Naive thymus-derived CD8-positive, alpha-beta T cell (primary cell): ENCODE data around the gene DHFR. TPM values are rescaled to one million over a fixed set of nuclear protein-coding genes. Genes with fewer than 3 reads are reported as not detected.
"Not testable (repeated sequence)": the region's sequence is repeated elsewhere in the genome, so short reads cannot be mapped to it uniquely, and the experiment has no call there.

Experiments
- ATAC-seq, 2 donors: fragments of 150-1000 bp; cut with Tn5 transposase in 1 of 2; sonication (Bioruptor Pico), chemical (Tn5 transposase) in 1 of 2; 1 replicate in 1 of 2; 2 replicates in 1 of 2; pipeline ENCODE4 v1.10.0; 2021; ENCODE audit warnings: mild to moderate bottlenecking in 2 of 2, moderate library complexity in 2 of 2
- POLR2A ChIA-PET: fragments of 350-600 bp; sonication (Branson Sonifier 250); formaldehyde crosslinking; loops from one replicate; lab custom pipeline; 2021; ENCODE audit warnings: antibody characterized with exemption; lab: Charles Lee
- DNase-seq, 10 donors: peaks; one replicate each; pipeline versions ENCODE4 v3.0.0 to v3.0.0-alpha.2; 2020 to 2022
- H3K27ac Mint-ChIP-seq, 10 donors: one replicate each; pipeline ENCODE4 v1.8.0; 2020 to 2022; ENCODE audit warnings: mild to moderate bottlenecking in 10 of 10, mixed read lengths in 10 of 10, moderate library complexity in 4 of 10, inconsistent platforms in 1 of 10
- H3K27me3 Mint-ChIP-seq, 5 donors: one replicate each; pipeline ENCODE4 v1.8.0; 2021 to 2022; ENCODE audit warnings: mixed read lengths in 5 of 5
- H3K36me3 Mint-ChIP-seq, 3 donors: one replicate each; pipeline ENCODE4 v1.8.0; 2020 to 2022; ENCODE audit warnings: mixed read lengths in 3 of 3, mild to moderate bottlenecking in 2 of 3, inconsistent platforms in 1 of 3
- H3K4me1 Mint-ChIP-seq, 4 donors: one replicate each; pipeline ENCODE4 v1.8.0; 2021 to 2022; ENCODE audit warnings: mixed read lengths in 4 of 4
- H3K4me3 Mint-ChIP-seq, 10 donors: one replicate each; pipeline ENCODE4 v1.8.0; 2020 to 2022; ENCODE audit warnings: mild to moderate bottlenecking in 10 of 10, mixed read lengths in 10 of 10, moderate library complexity in 6 of 10, inconsistent platforms in 1 of 10
- H3K9me3 Mint-ChIP-seq, 9 donors: one replicate each; pipeline ENCODE4 v1.8.0; 2020 to 2022; ENCODE audit warnings: mixed read lengths in 9 of 9, mild to moderate bottlenecking in 3 of 9, inconsistent platforms in 1 of 9, moderate library complexity in 1 of 9
- polyA plus RNA-seq, 3 donors: library from polyadenylated mRNA; unstranded; fragments of 300-500 nt; fragmentation: Illumina TruSeq; gene quantifications; one replicate each; pipeline ENCODE4 v1.2.3, GENCODE V29; 2021
- total RNA-seq, 8 experiments: library from RNA in 2 of 8; stranded (reverse) in 2 of 8; gene quantifications; one replicate each; pipeline ENCODE4 v1.2.3 and lab custom pipeline; 2021 to 2026

DHFR gene
- total and polyA plus RNA-seq, 5 experiments from 2014 or later: 0.82 to 19.5 (median 2.2) TPM

DNA sequence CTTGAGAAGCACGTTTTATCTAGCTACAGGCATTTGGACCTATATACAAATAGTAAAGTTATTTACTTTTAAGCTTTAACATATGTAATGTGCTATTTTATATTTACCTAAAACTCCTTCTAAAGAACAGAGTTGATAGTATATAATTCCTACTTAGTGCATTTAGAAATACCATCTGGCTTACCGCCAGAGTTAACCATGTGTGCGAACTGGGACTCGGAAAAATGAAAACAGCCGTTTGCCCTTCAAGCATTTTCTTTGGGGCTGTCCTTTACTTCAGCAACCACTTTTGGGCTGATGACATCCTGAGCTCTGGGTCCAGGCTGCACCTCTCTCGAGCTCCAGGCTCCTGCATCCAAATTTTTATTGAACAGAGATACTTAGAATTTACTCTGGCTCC is 21.9 kb upstream of the DHFR start:
- Mint-ChIP-seq H3K27ac (no peak overlapping the region), H3K9me3 (no peaks in the 10 kb centered on the region), H3K4me3 (no peak overlapping the region), H3K4me1 (peaks cover 0 to 2% (median under 1%) of the 10 kb centered on the region in 4 donors), H3K27me3 (no peaks in the 10 kb centered on the region), H3K36me3 (peaks cover 7 to 72% (median 32%) of the 10 kb centered on the region in 3 donors)
- POLR2A ChIA-PET: no interaction called here
- no peak for DNase-seq
- no peak for ATAC-seq

- peaks cover 7 to 78% (median 37%) of the 10 kb centered on the region in 3 donors for H3K36me3 Mint-ChIP-seq
- DNase-seq: peak; percentile 26 to 79 (median 56)
- H3K4me1 Mint-ChIP-seq: peaks cover 0 to 10% (median 5%) of the 10 kb centered on the region in 4 donors
- no peaks in the 10 kb centered on the region for H3K27me3 Mint-ChIP-seq
- H3K4me3 Mint-ChIP-seq: no peak overlapping the region
- ATAC-seq: peak; percentile 72 to 73
- H3K27ac Mint-ChIP-seq: no peak overlapping the region
- no peaks in the 10 kb centered on the region for H3K9me3 Mint-ChIP-seq
- POLR2A ChIA-PET: no interaction called here
Measured at GRCh38 chr5:80672140-80672736, 17.5 kb upstream of the DHFR start.

GRCh38 chr5:80668016-80668969 is 13.5 kb upstream of the DHFR start:
- DNase-seq: no peak
- ATAC-seq: no peak
- Mint-ChIP-seq H3K4me3 (no peak overlapping the region), H3K4me1 (peaks cover 0 to 20% (median 5%) of the 10 kb centered on the region in 4 donors), H3K27ac (peak overlapping the region in 1 of 10 donors; percentile 71), H3K36me3 (peaks cover 4 to 80% (median 29%) of the 10 kb centered on the region in 3 donors), H3K9me3 (no peaks in the 10 kb centered on the region), H3K27me3 (no peaks in the 10 kb centered on the region)
- POLR2A ChIA-PET: no interaction called here

GRCh38 chr5:80667384-80667783 is 12.6 kb upstream of the DHFR start:
- Mint-ChIP-seq H3K27me3 (no peaks in the 10 kb centered on the region), H3K4me1 (peaks cover 0 to 21% (median 5%) of the 10 kb centered on the region in 4 donors), H3K36me3 (peaks cover 4 to 80% (median 27%) of the 10 kb centered on the region in 3 donors), H3K4me3 (no peak overlapping the region), H3K27ac (no peak overlapping the region), H3K9me3 (no peaks in the 10 kb centered on the region)
- POLR2A ChIA-PET: interaction anchor here (0.6 kb wide), 1 partner anchor 24 kb away, joined by 7 read pairs; no protein-coding TSS in a partner anchor
- DNase-seq: no peak
- ATAC-seq: no peak

GRCh38 chr5:80665057-80665456 is 10.3 kb upstream of the DHFR start:
- no peak for ATAC-seq
- Mint-ChIP-seq H3K4me3 (no peak overlapping the region), H3K4me1 (peaks cover 7 to 26% (median 9%) of the 10 kb centered on the region in 4 donors), H3K36me3 (peaks cover 9 to 85% (median 38%) of the 10 kb centered on the region in 3 donors), H3K27ac (no peak overlapping the region), H3K9me3 (no peaks in the 10 kb centered on the region), H3K27me3 (no peaks in the 10 kb centered on the region)
- POLR2A ChIA-PET: no interaction called here
- no peak for DNase-seq

DNA sequence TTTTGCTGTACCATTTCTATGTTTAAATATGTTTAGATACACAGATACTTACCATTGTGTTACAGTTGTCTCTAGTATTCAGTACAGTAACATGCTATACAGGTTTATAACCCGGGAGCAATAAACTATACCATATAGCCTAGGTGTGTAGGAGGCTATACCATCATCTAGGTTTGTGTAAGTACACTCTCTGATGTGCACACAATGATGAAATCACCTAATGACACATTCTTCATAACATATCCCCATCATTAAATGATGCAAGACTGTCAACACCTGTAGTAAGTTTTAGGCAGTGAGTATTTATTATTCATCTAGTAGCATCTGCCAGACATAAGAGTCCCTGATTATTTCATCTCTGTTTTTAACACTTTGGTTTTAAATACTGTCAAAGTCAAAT is 7.3 kb upstream of the DHFR start:
- H3K9me3 Mint-ChIP-seq: no peaks in the 10 kb centered on the region
- no peak overlapping the region for H3K4me3 Mint-ChIP-seq
- POLR2A ChIA-PET: no interaction called here
- H3K4me1 Mint-ChIP-seq: peaks cover 7 to 26% (median 12%) of the 10 kb centered on the region in 4 donors
- no peaks in the 10 kb centered on the region for H3K27me3 Mint-ChIP-seq
- no peak for ATAC-seq
- no peak for DNase-seq
- H3K27ac Mint-ChIP-seq: no peak overlapping the region
- H3K36me3 Mint-ChIP-seq: peaks cover 18 to 87% (median 57%) of the 10 kb centered on the region in 3 donors

DNA sequence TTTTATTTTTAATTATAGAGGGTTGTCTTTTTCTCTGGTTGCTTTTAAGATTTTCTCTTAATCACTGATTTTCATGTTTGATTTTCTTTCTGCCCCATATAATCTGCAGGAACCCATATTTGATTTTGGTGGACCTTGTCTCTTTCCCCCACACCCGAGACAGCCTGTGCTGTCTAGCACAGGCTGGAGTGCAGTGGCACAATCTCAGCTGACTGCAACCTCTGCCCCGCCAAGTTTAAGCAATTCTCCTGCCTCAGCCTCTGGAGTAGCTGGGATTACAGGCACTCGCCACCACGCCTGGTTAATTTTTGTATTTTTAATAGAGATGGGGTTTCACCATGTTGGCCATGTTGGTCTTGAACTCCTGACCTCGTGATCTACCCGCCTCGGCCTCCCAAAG is 5.9 kb upstream of the DHFR start:
- Mint-ChIP-seq H3K36me3 (peaks cover 14 to 81% (median 55%) of the 10 kb centered on the region in 3 donors), H3K4me3 (peak overlapping the region in 1 of 10 donors; percentile 34), H3K27ac (peak overlapping the region in 2 of 10 donors; percentile 26 to 90), H3K4me1 (peaks cover 9 to 36% (median 21%) of the 10 kb centered on the region in 4 donors)
- POLR2A ChIA-PET, H3K9me3 Mint-ChIP-seq, H3K27me3 Mint-ChIP-seq, DNase-seq, ATAC-seq: not testable (repeated sequence)

DNA sequence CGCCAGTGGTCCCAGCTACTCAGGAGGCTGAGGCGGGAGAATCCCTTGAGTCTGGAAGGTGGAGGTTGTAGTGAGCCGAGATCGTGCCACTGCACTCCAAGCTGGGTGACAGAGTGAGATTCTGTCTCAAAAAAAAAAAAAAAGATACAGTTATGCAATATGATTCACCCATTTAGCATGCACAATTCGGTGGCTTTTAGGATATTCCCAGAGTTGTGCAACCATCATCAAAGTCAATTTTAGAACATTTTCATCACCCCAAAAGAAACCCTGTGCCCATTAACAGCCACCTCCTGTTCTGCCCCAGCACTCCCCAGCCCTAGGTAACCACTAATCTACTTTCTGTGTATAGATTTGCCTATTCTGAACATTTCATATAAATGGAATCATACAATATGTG is 4.3 kb upstream of the DHFR start:
- Mint-ChIP-seq H3K4me3 (no peak overlapping the region), H3K4me1 (peaks cover 11 to 39% (median 29%) of the 10 kb centered on the region in 4 donors), H3K27ac (no peak overlapping the region), H3K36me3 (peaks cover 14 to 67% (median 46%) of the 10 kb centered on the region in 3 donors), H3K27me3 (no peaks in the 10 kb centered on the region), H3K9me3 (no peaks in the 10 kb centered on the region)
- DNase-seq (no peak), ATAC-seq (no peak)
- POLR2A ChIA-PET: no interaction called here

DNA sequence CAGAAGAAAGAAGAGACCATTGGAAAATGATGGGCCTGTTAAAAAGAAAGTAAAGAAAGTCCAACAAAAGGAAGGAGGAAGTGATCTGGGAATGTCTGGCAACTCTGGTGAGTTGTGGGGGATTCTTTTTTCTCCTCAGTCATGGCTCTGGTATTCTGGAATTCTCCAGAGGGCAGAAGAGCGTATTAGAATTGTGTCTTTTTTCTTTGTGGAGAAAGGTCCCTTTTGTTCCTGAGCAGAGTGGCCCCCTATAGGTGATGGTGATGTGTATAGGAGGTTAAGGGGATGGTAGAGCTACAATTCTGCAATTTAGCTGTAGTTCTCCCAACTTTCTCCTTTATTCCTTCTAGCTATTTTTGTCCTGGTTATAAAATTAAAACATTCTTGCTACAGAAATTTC is 1.6 kb upstream of the DHFR start:
- Mint-ChIP-seq H3K9me3 (no peaks in the 10 kb centered on the region), H3K27ac (peak overlapping the region; percentile 49 to 99 (median 96)), H3K27me3 (no peaks in the 10 kb centered on the region), H3K36me3 (peaks cover 14 to 52% (median 30%) of the 10 kb centered on the region in 3 donors), H3K4me1 (peaks cover 16 to 41% (median 40%) of the 10 kb centered on the region in 4 donors), H3K4me3 (peak overlapping the region in 7 of 10 donors; percentile 34 to 93 (median 45))
- no peak for DNase-seq
- ATAC-seq: no peak
- POLR2A ChIA-PET: interaction anchor here (1.3 kb wide), 1 partner anchor 17 kb away, joined by 3 read pairs; no protein-coding TSS in a partner anchor

- Mint-ChIP-seq H3K4me1 (peaks cover 13 to 35% (median 33%) of the 10 kb centered on the region in 4 donors), H3K36me3 (peaks cover 11 to 40% (median 22%) of the 10 kb centered on the region in 3 donors), H3K4me3 (peak overlapping the region; percentile 85 to 99 (median 93)), H3K27ac (peak overlapping the region; percentile 63 to 99 (median 97)), H3K27me3 (no peaks in the 10 kb centered on the region), H3K9me3 (no peaks in the 10 kb centered on the region)
- POLR2A ChIA-PET: interaction anchor here (0.6 to 1.3 kb wide), 7 partner anchors 9 to 646 kb away, joined by 3 to 6 read pairs (median 3); partner anchors contain the start of genes ZCCHC9 and ZFYVE16
- no peak for DNase-seq
- ATAC-seq: no peak
Measured at GRCh38 chr5:80655231-80655774, 520 bp upstream of the DHFR start.

DNA sequence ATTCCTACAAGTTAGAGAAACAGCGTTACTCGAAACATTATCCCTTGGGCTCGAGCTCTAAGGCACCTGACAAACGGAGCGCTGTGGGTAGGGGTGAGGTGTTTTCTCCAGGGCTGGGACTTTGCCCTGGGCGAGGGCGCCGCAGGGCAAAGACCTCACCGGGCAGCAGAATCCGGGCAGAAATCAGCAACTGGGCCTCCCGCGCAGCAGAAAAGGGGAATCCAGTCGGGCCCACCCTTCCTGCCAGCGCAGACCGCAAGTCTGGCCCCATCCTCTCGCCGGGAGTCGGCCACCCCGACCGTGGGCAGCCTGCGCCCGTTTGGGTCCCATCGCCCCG is 761 bp downstream of the DHFR start:
- peak overlapping the region in 7 of 10 donors; percentile 4 to 73 (median 61) for H3K27ac Mint-ChIP-seq
- ATAC-seq: no peak
- H3K4me3 Mint-ChIP-seq: peak overlapping the region; percentile 62 to 99 (median 83)
- H3K27me3 Mint-ChIP-seq: no peaks in the 10 kb centered on the region
- peaks cover 0 to 29% (median 10%) of the 10 kb centered on the region in 3 donors for H3K36me3 Mint-ChIP-seq
- POLR2A ChIA-PET: interaction anchor here (1.0 to 1.1 kb wide), 2 partner anchors 246 to 442 kb away, joined by 3 read pairs; partner anchors contain the start of gene ZFYVE16
- H3K9me3 Mint-ChIP-seq: no peaks in the 10 kb centered on the region
- peak in 1 of 10 donors; percentile 8 for DNase-seq
- peaks cover 13 to 33% (median 30%) of the 10 kb centered on the region in 4 donors for H3K4me1 Mint-ChIP-seq

DNA sequence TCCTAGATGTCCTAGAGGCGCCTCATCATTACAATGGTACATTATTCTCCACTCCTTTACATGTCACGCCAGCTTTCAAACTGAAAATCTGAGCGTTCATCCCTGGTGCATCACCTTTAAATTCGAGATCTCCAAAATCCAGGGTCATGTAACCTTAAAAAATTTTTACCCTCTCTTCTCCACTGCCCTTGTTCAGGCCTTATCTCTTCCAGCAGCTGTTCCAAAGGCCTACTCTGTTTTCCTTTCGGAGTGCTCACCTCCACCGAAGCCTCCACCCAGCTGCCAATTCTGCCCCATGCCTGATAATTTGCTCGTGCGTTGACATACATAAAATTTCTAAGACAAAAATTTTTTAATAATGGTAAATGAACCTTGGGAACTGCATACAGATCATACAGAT is 1.3 kb downstream of the DHFR start:
- ATAC-seq (no peak), DNase-seq (no peak)
- Mint-ChIP-seq H3K36me3 (peaks cover 0 to 29% (median 8%) of the 10 kb centered on the region in 3 donors), H3K4me1 (peaks cover 13 to 33% (median 30%) of the 10 kb centered on the region in 4 donors), H3K4me3 (peak overlapping the region; percentile 62 to 99 (median 83)), H3K27me3 (no peaks in the 10 kb centered on the region), H3K9me3 (no peaks in the 10 kb centered on the region), H3K27ac (peak overlapping the region in 6 of 10 donors; percentile 4 to 73 (median 26))
- POLR2A ChIA-PET: no interaction called here
